Measurements from ENCODE around the gene TRAF3IP1.

GRCh38 chr2:238412067-238412767 is 91.9 kb downstream of the TRAF3IP1 start:
- TF ChIP-seq CTCF (IDR thresholded peaks at IDR 0.05; ENCODE audit: low read depth, low read length, poor library complexity, severe bottlenecking), result no peak
- no peak for TF ChIP-seq EZH2phosphoT487 (IDR thresholded peaks at IDR 0.05; ENCODE audit: borderline replicate concordance, low read length)
